ENCODE results near the gene PDE3B. TPM values are rescaled to one million over a fixed set of nuclear protein-coding genes. Genes with fewer than 3 reads are reported as not detected.
"Not testable (repeated sequence)": the region's sequence is repeated elsewhere in the genome, so short reads cannot be mapped to it uniquely, and the experiment has no call there.

Gene PDE3B
- total and polyA plus RNA-seq, 10 donors: 1.7 to 78.7 (median 20.8) TPM

GRCh38 chr11:14773755-14774154 lies 130.2 kb downstream of the PDE3B start:
- peaks cover 0 to 4% (median 0%) of the 10 kb centered on the region in 6 donors for H3K36me3 ChIP-seq
- intact Hi-C loops (cut with DNase I; ENCODE audit: low total_unique reads): no loop called here
- no peak overlapping the region for H3K27ac ChIP-seq
- H3K27me3 ChIP-seq (replicated peaks in 1 of 7): no peaks in the 10 kb centered on the region
- no peak overlapping the region for H3K4me3 ChIP-seq
- no peak for DNase-seq
- H3K4me1 ChIP-seq: peaks cover 0 to 7% (median 0%) of the 10 kb centered on the region in 6 donors
- TF ChIP-seq CTCF (IDR thresholded peaks at IDR 0.05 in 8 of 11, conservative IDR thresholded peaks at IDR 0.05 in 3 of 11): peak in 6 of 11 experiments; percentile 10 to 42 (median 15)
- TF ChIP-seq POLR2AphosphoS5 (IDR thresholded peaks at IDR 0.05): no peak
- no peaks in the 10 kb centered on the region for H3K9me3 ChIP-seq
- 69 to 90% (median 75%) methylated on average over 1 of the region's 1 CpG for WGBS, 5 donors

- no peaks in the 10 kb centered on the region for H3K4me1 ChIP-seq
- H3K36me3 ChIP-seq: peaks cover 0 to 4% (median 0%) of the 10 kb centered on the region in 6 donors
- no peak for DNase-seq
- no peaks in the 10 kb centered on the region for H3K27me3 ChIP-seq (replicated peaks in 1 of 7)
- 85 to 91% (median 88%) methylated on average over 3 of the region's 3 CpGs for WGBS, 5 donors
- H3K9me3 ChIP-seq: no peaks in the 10 kb centered on the region
- no peak for TF ChIP-seq POLR2AphosphoS5 (IDR thresholded peaks at IDR 0.05)
- TF ChIP-seq CTCF (IDR thresholded peaks at IDR 0.05 in 8 of 11, conservative IDR thresholded peaks at IDR 0.05 in 3 of 11): no peak
- no peak for TF ChIP-seq POLR2A (IDR thresholded peaks at IDR 0.05)
- no peak overlapping the region for H3K27ac ChIP-seq
- intact Hi-C loops (cut with DNase I; ENCODE audit: low total_unique reads): no loop called here
- H3K4me3 ChIP-seq: no peak overlapping the region
Measured at GRCh38 chr11:14774721-14775120, 131.1 kb downstream of the PDE3B start.

- no peak overlapping the region for H3K4me3 ChIP-seq
- no peak for TF ChIP-seq POLR2A (IDR thresholded peaks at IDR 0.05)
- no peak for TF ChIP-seq POLR2AphosphoS5 (IDR thresholded peaks at IDR 0.05)
- no peak for TF ChIP-seq CTCF (IDR thresholded peaks at IDR 0.05 in 8 of 11, conservative IDR thresholded peaks at IDR 0.05 in 3 of 11)
- peaks cover 0 to 4% (median 0%) of the 10 kb centered on the region in 6 donors for H3K36me3 ChIP-seq
- intact Hi-C loops (cut with DNase I; ENCODE audit: low total_unique reads): no loop called here
- H3K27ac ChIP-seq: no peak overlapping the region
- H3K4me1 ChIP-seq: no peaks in the 10 kb centered on the region
- no peaks in the 10 kb centered on the region for H3K27me3 ChIP-seq (replicated peaks in 1 of 7)
- no peak for DNase-seq
- H3K9me3 ChIP-seq: no peaks in the 10 kb centered on the region
Measured at GRCh38 chr11:14775897-14776296, 132.3 kb downstream of the PDE3B start.

- H3K27ac ChIP-seq; H3K4me1 ChIP-seq; intact Hi-C loops (cut with DNase I; ENCODE audit: low total_unique reads); H3K4me3 ChIP-seq; H3K36me3 ChIP-seq; DNase-seq; H3K27me3 ChIP-seq (replicated peaks in 1 of 7): not testable (repeated sequence)
- peaks cover 0 to 15% (median 2%) of the 10 kb centered on the region in 8 donors for H3K9me3 ChIP-seq
- WGBS, 5 donors: 88 to 97% (median 94%) methylated on average over 8 of the region's 8 CpGs
Measured at GRCh38 chr11:14778460-14778859, 134.9 kb downstream of the PDE3B start.

DNA sequence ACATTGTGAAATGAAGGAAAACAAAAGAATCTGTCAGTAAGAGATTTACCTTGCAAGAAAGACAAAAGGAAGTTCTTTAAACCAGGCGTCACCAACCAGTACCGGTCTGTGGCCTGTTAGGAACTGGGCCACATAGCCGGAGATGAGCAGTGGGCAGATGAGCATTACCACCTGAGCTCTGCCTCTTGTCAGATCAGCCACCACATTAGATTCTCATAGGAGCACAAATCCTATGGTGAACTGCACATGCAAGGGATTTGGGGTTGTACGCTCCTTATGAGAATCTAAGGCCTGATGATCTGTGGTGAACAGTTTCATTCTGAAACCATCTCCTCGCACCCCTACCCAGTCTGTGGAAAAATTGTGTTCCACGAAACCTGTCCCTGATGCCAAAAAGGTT lies 140.2 kb downstream of the PDE3B start:
- Histone ChIP-seq H3K36me3 (no peaks in the 10 kb centered on the region), H3K4me1 (peaks cover 0 to 14% (median 7%) of the 10 kb centered on the region in 6 donors), H3K9me3 (peaks cover 0 to 15% (median 2%) of the 10 kb centered on the region in 8 donors), H3K27me3 (replicated peaks in 1 of 7) (no peaks in the 10 kb centered on the region), H3K27ac (peak overlapping the region in 1 of 8 donors; percentile 49), H3K4me3 (no peak overlapping the region)
- DNase-seq: no peak
- intact Hi-C loops (cut with DNase I; ENCODE audit: low total_unique reads): no loop called here
- no peak for TF ChIP-seq POLR2A (IDR thresholded peaks at IDR 0.05)
- no peak for TF ChIP-seq CTCF (IDR thresholded peaks at IDR 0.05 in 8 of 11, conservative IDR thresholded peaks at IDR 0.05 in 3 of 11)
- no peak for TF ChIP-seq POLR2AphosphoS5 (IDR thresholded peaks at IDR 0.05)
- 66 to 85% (median 71%) methylated on average over 6 of the region's 6 CpGs for WGBS, 5 donors
